Pancreas (tissue), 10 donors: ENCODE data around the gene MTHFD1L. TPM values are rescaled to one million over a fixed set of nuclear protein-coding genes. Genes with fewer than 3 reads are reported as not detected.

Experiments
- ATAC-seq, 4 donors: fragments of 200-7000 bp; cut with Tn5 transposase; one replicate each; pipeline versions ENCODE4 v1.8.0 to v1.9.1; 2020; ENCODE audit warnings: mild to moderate bottlenecking in 4 of 4, moderate library complexity in 4 of 4
- DNase-seq, 6 donors: peaks; one replicate each; pipeline ENCODE4 v3.0.0-alpha.2; 2020
- FAIRE-seq: peaks from 2 replicates; lab custom pipeline; 2012; peaks lifted over from hg19 to GRCh38; lab: Jason Lieb, UNC
- H3K27ac ChIP-seq, 4 donors: fragments of 200-600 bp; sonication (generic); 1 replicate in 3 of 4; 2 replicates in 1 of 4; pipeline versions ENCODE4 v1.5.0 to v1.8.0; 2020
- H3K27me3 ChIP-seq, 4 donors: fragments of 200-600 bp; one replicate each; pipeline ENCODE4 v1.8.0; 2021
- H3K36me3 ChIP-seq, 3 donors: fragments of 200-600 bp; sonication (generic) in 1 of 3; one replicate each; pipeline versions ENCODE4 v1.5.0 to v1.8.0; 2020 to 2021
- H3K4me1 ChIP-seq, 3 donors: fragments of 200-600 bp; one replicate each; pipeline ENCODE4 v1.8.0; 2021
- H3K4me3 ChIP-seq, 4 donors: fragments of 200-600 bp; sonication (generic) in 2 of 4; one replicate each; pipeline versions ENCODE4 v1.5.0 to v1.8.0; 2020 to 2021
- H3K9me3 ChIP-seq, 4 donors: fragments of 200-600 bp; one replicate each; pipeline ENCODE4 v1.8.0; 2021
- CTCF ChIP-seq, 4 donors: fragments of 200-600 bp; sonication (generic) in 3 of 4; IDR thresholded peaks; one replicate each; pipeline versions ENCODE4 v1.5.0 to v1.8.0; 2021; ENCODE audit warnings: antibody characterized with exemption in 4 of 4
- WGBS, 2 donors: extraction: QIAGEN DNeasy Blood & Tissue Kit; methylation state at CpG; one replicate each; pipeline ENCODE4 v1.1.7; 2013; 5-methylcytosine and 5-hydroxymethylcytosine counted together
- intact Hi-C, 3 donors: fragments of 100-400 bp; cut with DNase I; formaldehyde crosslinking; loops; one replicate each; pipeline versions ENCODE4 v1.11.1 to v1.14.2; 2022
- polyA plus RNA-seq, 2 donors: library from polyadenylated mRNA; stranded (reverse); fragments of 200-250 nt; gene quantifications; one replicate each; pipeline ENCODE4 v1.2.3, GENCODE V29; 2013
- total RNA-seq, 6 donors: library from RNA; stranded (reverse); fragmentation: NEBNext Ultra II Directional in 4 of 6; extraction: Animal tissue kit (Norgen Biotek cat#: 25700) in 4 of 6; gene quantifications; one replicate each; pipeline versions ENCODE4 v1.2.1 to v1.2.4, GENCODE V29; 2021 to 2023
- donor health status: healthy with polysubstance abuse.
- donor health status: DM: no; HTN: no; CAD: no; lungs with moderate emphysema.
- donor health status: DM: no; HTN: no; CAD: no.
- donor health status: control.
- donor health status: control.
- donor health status: Bipolar disorder and iron deficiency.
- donor health status: DM: yes; HTN: yes; CAD: no.
- donor health status: DM: no; HTN: no; CAD: no.
- donor health status: DM: no; HTN: no; CAD: no.
- donor health status: DM: yes; HTN: yes; CAD: no.

The MTHFD1L gene
- total and polyA plus RNA-seq, 8 donors = 3.2 to 26.5 (median 9.0) TPM

GRCh38 chr6:150830439-150831165, 34.9 kb upstream of the MTHFD1L start:
- no peaks in the 10 kb centered on the region for H3K36me3 ChIP-seq
- H3K27ac ChIP-seq = no peak overlapping the region
- TF ChIP-seq CTCF (IDR thresholded peaks at IDR 0.05) = no peak
- DNase-seq (no peak), ATAC-seq (no peak), FAIRE-seq (no peak)
- H3K27me3 ChIP-seq = no peaks in the 10 kb centered on the region
- intact Hi-C loops = no loop called here
- no peaks in the 10 kb centered on the region for H3K9me3 ChIP-seq
- no peaks in the 10 kb centered on the region for H3K4me1 ChIP-seq
- H3K4me3 ChIP-seq = no peak overlapping the region
- 87 to 94% methylated on average over 13 of the region's 13 CpGs for WGBS, 2 donors

- no peak for TF ChIP-seq CTCF (IDR thresholded peaks at IDR 0.05)
- no peaks in the 10 kb centered on the region for H3K4me1 ChIP-seq
- no peak for DNase-seq
- no peaks in the 10 kb centered on the region for H3K9me3 ChIP-seq
- H3K27ac ChIP-seq = no peak overlapping the region
- no peaks in the 10 kb centered on the region for H3K27me3 ChIP-seq
- 92 to 93% methylated on average over 14 of the region's 14 CpGs for WGBS, 2 donors
- ATAC-seq = no peak
- intact Hi-C loops = no loop called here
- no peak for FAIRE-seq
- no peak overlapping the region for H3K4me3 ChIP-seq
- H3K36me3 ChIP-seq = no peaks in the 10 kb centered on the region
These were observed 33.9 kb upstream of the MTHFD1L start for GRCh38 chr6:150831577-150831976.

GRCh38 chr6:150835620-150836019, 29.9 kb upstream of the MTHFD1L start:
- Histone ChIP-seq H3K4me3 (no peak overlapping the region), H3K27ac (no peak overlapping the region), H3K27me3 (no peaks in the 10 kb centered on the region), H3K9me3 (no peaks in the 10 kb centered on the region), H3K4me1 (peaks cover 0 to 4% (median 0%) of the 10 kb centered on the region in 3 donors), H3K36me3 (no peaks in the 10 kb centered on the region)
- TF ChIP-seq CTCF (IDR thresholded peaks at IDR 0.05) = no peak
- ATAC-seq (peak in 2 of 4 donors; percentile 47 to 60), DNase-seq (no peak), FAIRE-seq (no peak)
- intact Hi-C loops = no loop called here

GRCh38 chr6:150840185-150840584, 25.3 kb upstream of the MTHFD1L start:
- ATAC-seq = peak; percentile 46 to 77 (median 62)
- no peak for FAIRE-seq
- TF ChIP-seq CTCF (IDR thresholded peaks at IDR 0.05) = no peak
- no peak overlapping the region for H3K4me3 ChIP-seq
- peaks cover 0 to 5% (median 0%) of the 10 kb centered on the region in 3 donors for H3K4me1 ChIP-seq
- 42% methylated on average over 4 of the region's 4 CpGs for WGBS, 2 donors
- no peaks in the 10 kb centered on the region for H3K9me3 ChIP-seq
- no peaks in the 10 kb centered on the region for H3K36me3 ChIP-seq
- H3K27ac ChIP-seq = no peak overlapping the region
- DNase-seq = peak in 2 of 6 donors; percentile 22 to 24
- intact Hi-C loops = no loop called here
- H3K27me3 ChIP-seq = peaks cover 0 to 3% (median 0%) of the 10 kb centered on the region in 4 donors

GRCh38 chr6:150841189-150841588, 24.3 kb upstream of the MTHFD1L start:
- FAIRE-seq = no peak

More at GRCh38 chr6:150841189-150841588, 24.3 kb upstream of the MTHFD1L start:
- H3K9me3 ChIP-seq = no peaks in the 10 kb centered on the region
- DNase-seq = no peak
- H3K27ac ChIP-seq = no peak overlapping the region
- no peak for ATAC-seq
- intact Hi-C loops = no loop called here
- peaks cover 0 to 5% (median 0%) of the 10 kb centered on the region in 3 donors for H3K4me1 ChIP-seq
- H3K4me3 ChIP-seq = no peak overlapping the region
- no peaks in the 10 kb centered on the region for H3K36me3 ChIP-seq
- WGBS, 2 donors = 94% methylated on average over 5 of the region's 5 CpGs
- peaks cover 0 to 3% (median 0%) of the 10 kb centered on the region in 4 donors for H3K27me3 ChIP-seq
- no peak for TF ChIP-seq CTCF (IDR thresholded peaks at IDR 0.05)
